A673 (cell line): ENCODE results near the gene RASAL2. TPM values are rescaled to one million over a fixed set of nuclear protein-coding genes. Genes with fewer than 3 reads are reported as not detected.
"Not testable (repeated sequence)": the region's sequence is repeated elsewhere in the genome, so short reads cannot be mapped to it uniquely, and the experiment has no call there.

Experiments used
- BruUV-seq: library from RNA; stranded (reverse); fragments of 400-500 nt; replicated peaks from 2 replicates; lab custom pipeline; 2021; lab: Mats Ljungman, UMichigan
- CTCF ChIA-PET: fragments of 300-600 bp; sonication (Branson Sonifier 250); formaldehyde crosslinking; loops from one replicate; lab custom pipeline; 2022; ENCODE audit warnings: antibody characterized with exemption; lab: Charles Lee
- POLR2A ChIA-PET: fragments of 300-600 bp; sonication (Branson Sonifier 250); formaldehyde crosslinking; loops from one replicate; lab custom pipeline; 2022; ENCODE audit warnings: antibody characterized with exemption; ENCODE audit not compliant: low non-redundant PET; lab: Charles Lee
- DNase-seq: peaks from one replicate; pipeline ENCODE4 v3.0.0-alpha.2; 2015; ENCODE audit warnings: low spot score
- H3K27ac ChIP-seq: fragments of 200-600 bp; sonication (generic); 2 replicates; pipeline ENCODE4 v1.5.1; 2016; ENCODE audit warnings: mixed run types, low read depth, mild to moderate bottlenecking, mixed read lengths, antibody characterized with exemption, low read length; ENCODE audit not compliant: poor library complexity, severe bottlenecking
- H3K27me3 ChIP-seq: fragments of 200-600 bp; sonication (generic); replicated peaks from 2 replicates; pipeline ENCODE4 v1.6.1; 2017; ENCODE audit warnings: mixed run types, low read depth, mild to moderate bottlenecking, mixed read lengths, antibody characterized with exemption, low read length; ENCODE audit not compliant: insufficient read depth, poor library complexity
- H3K36me3 ChIP-seq: fragments of 200-600 bp; sonication (generic); 2 replicates; pipeline ENCODE4 v1.6.1; 2016; ENCODE audit warnings: mixed run types, mild to moderate bottlenecking, mixed read lengths, antibody characterized with exemption, low read length; ENCODE audit not compliant: insufficient read depth, poor library complexity, severe bottlenecking
- H3K4me1 ChIP-seq: fragments of 200-600 bp; sonication (generic); 2 replicates; pipeline ENCODE4 v1.6.1; 2017; ENCODE audit warnings: mixed run types, mild to moderate bottlenecking, mixed read lengths, antibody characterized with exemption, low read length; ENCODE audit not compliant: insufficient read depth, poor library complexity, severe bottlenecking
- H3K4me3 ChIP-seq: fragments of 200-600 bp; sonication (generic); 2 replicates; pipeline ENCODE4 v1.5.1; 2016; ENCODE audit warnings: low read depth, mixed run types, mild to moderate bottlenecking, mixed read lengths, low read length; ENCODE audit not compliant: poor library complexity, severe bottlenecking
- H3K9me3 ChIP-seq: fragments of 200-600 bp; sonication (generic); 2 replicates; pipeline ENCODE4 v1.6.1; 2016; ENCODE audit warnings: mixed run types, low read depth, mild to moderate bottlenecking, mixed read lengths, antibody characterized with exemption, low read length; ENCODE audit not compliant: poor library complexity, severe bottlenecking
- EZH2 ChIP-seq: fragments of 200-600 bp; sonication (generic); IDR thresholded peaks from 2 replicates; pipeline ENCODE4 v1.6.1; 2017; ENCODE audit warnings: borderline replicate concordance, low read depth, mild to moderate bottlenecking, mixed read lengths, antibody characterized with exemption, low read length; ENCODE audit not compliant: poor library complexity, severe bottlenecking
- intact Hi-C: fragments of 100-400 bp; cut with micrococcal nuclease; formaldehyde crosslinking; loops from one replicate; pipeline ENCODE4 v1.10.0; 2022; ENCODE audit not compliant: unreplicated experiment
- total RNA-seq: library from RNA; stranded (reverse); gene quantifications from 2 replicates; pipeline ENCODE4 v1.2.3, GENCODE V29; 2021
- TF ChIP-seq, protein P1 (sequence below): fragments of 300-800, 200-600 bp; sonication (generic); conservative IDR thresholded peaks from 2 replicates; pipeline ENCODE4 v1.5.1; 2017; ENCODE audit warnings: low read depth, mild to moderate bottlenecking, antibody characterized with exemption, low read length, moderate library complexity, mixed read lengths

RASAL2 gene
- total RNA-seq, 1 experiment from 2014 or later, result 8.3 TPM

- Histone ChIP-seq H3K27ac (no peak overlapping the region), H3K4me3 (no peak overlapping the region), H3K27me3 (no peaks in the 10 kb centered on the region), H3K36me3 (no peaks in the 10 kb centered on the region), H3K9me3 (no peaks in the 10 kb centered on the region), H3K4me1 (no peaks in the 10 kb centered on the region)
- ChIA-PET POLR2A (no interaction called here), CTCF (interaction anchor here (0.8 kb wide), 1 partner anchor 35 kb away, joined by 9 read pairs; no protein-coding TSS in a partner anchor)
- intact Hi-C loops, result loop anchor here (10.0 kb wide), 1 partner anchor 446 kb away; no protein-coding TSS in a partner anchor
- no peak for DNase-seq
- no peak for TF ChIP-seq EZH2
- TF ChIP-seq, protein P1, sequence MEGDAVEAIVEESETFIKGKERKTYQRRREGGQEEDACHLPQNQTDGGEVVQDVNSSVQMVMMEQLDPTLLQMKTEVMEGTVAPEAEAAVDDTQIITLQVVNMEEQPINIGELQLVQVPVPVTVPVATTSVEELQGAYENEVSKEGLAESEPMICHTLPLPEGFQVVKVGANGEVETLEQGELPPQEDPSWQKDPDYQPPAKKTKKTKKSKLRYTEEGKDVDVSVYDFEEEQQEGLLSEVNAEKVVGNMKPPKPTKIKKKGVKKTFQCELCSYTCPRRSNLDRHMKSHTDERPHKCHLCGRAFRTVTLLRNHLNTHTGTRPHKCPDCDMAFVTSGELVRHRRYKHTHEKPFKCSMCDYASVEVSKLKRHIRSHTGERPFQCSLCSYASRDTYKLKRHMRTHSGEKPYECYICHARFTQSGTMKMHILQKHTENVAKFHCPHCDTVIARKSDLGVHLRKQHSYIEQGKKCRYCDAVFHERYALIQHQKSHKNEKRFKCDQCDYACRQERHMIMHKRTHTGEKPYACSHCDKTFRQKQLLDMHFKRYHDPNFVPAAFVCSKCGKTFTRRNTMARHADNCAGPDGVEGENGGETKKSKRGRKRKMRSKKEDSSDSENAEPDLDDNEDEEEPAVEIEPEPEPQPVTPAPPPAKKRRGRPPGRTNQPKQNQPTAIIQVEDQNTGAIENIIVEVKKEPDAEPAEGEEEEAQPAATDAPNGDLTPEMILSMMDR, result no peak
- no TSS peak for BruUV-seq
Measured at GRCh38 chr1:178308438-178308837, 214.5 kb downstream of the RASAL2 start.

GRCh38 chr1:178310685-178311105, 216.8 kb downstream of the RASAL2 start:
- ChIA-PET CTCF (interaction anchor here (0.5 to 1.6 kb wide), 9 partner anchors 11 to 443 kb away, joined by 3 to 14 read pairs (median 5); no protein-coding TSS in a partner anchor), POLR2A (interaction anchor here (0.8 kb wide), 1 partner anchor 196 kb away, joined by 3 read pairs; no protein-coding TSS in a partner anchor)
- intact Hi-C loops, result loop anchor here (5.0 kb wide), 1 partner anchor 232 kb away; no protein-coding TSS in a partner anchor
- H3K27ac ChIP-seq, result no peak overlapping the region
- DNase-seq, result peak; percentile 84
- H3K4me1 ChIP-seq, result no peaks in the 10 kb centered on the region
- TF ChIP-seq, protein P1, result peak; percentile 74
- TF ChIP-seq EZH2, result no peak
- H3K4me3 ChIP-seq, result no peak overlapping the region
- no peaks in the 10 kb centered on the region for H3K27me3 ChIP-seq
- no TSS peak for BruUV-seq
- no peaks in the 10 kb centered on the region for H3K36me3 ChIP-seq
- no peaks in the 10 kb centered on the region for H3K9me3 ChIP-seq

DNA sequence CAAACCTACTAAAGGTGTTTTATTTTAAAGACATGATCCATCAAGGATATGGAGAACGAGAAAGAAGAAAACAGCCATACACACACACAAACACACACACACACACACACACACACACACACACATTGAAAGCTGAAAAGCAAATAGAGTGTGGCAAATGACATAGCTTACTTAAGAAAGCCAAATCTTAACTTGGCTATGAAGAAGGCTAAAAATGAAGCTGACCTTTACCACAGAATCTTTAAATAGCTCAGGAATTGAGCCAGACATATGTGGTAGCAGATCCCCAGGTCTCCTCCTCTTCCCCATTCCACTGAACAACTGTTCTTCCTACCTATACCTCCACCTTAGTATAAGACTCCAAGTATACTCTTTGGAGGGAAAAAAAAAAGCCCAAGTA, 217.3 kb downstream of the RASAL2 start:
- no peak overlapping the region for H3K27ac ChIP-seq
- TF ChIP-seq, protein P1, result no peak
- TF ChIP-seq EZH2, result no peak
- intact Hi-C loops, result loop anchor here (5.0 kb wide), 1 partner anchor 231 kb away; no protein-coding TSS in a partner anchor
- no peak overlapping the region for H3K4me3 ChIP-seq
- H3K36me3 ChIP-seq, result no peaks in the 10 kb centered on the region
- H3K9me3 ChIP-seq, result no peaks in the 10 kb centered on the region
- no TSS peak for BruUV-seq
- ChIA-PET POLR2A (no interaction called here), CTCF (interaction anchor here (0.9 to 1.6 kb wide), 9 partner anchors 11 to 442 kb away, joined by 3 to 8 read pairs (median 5); no protein-coding TSS in a partner anchor)
- H3K27me3 ChIP-seq, result no peaks in the 10 kb centered on the region
- no peaks in the 10 kb centered on the region for H3K4me1 ChIP-seq
- no peak for DNase-seq

- BruUV-seq, POLR2A ChIA-PET, H3K9me3 ChIP-seq, intact Hi-C loops, H3K27me3 ChIP-seq, H3K36me3 ChIP-seq, DNase-seq, H3K27ac ChIP-seq, H3K4me1 ChIP-seq, CTCF ChIA-PET, H3K4me3 ChIP-seq: not testable (repeated sequence)
Measured at GRCh38 chr1:178320280-178320982, 226.5 kb downstream of the RASAL2 start.
